SK-N-SH treated with all-trans-retinoic acid at 6 μM for 48 hours (cell line): ENCODE data around the gene OSBPL3.

Source experiments
- ATAC-seq: fragments of 200-7000 bp; cut with Tn5 transposase; 3 replicates; pipeline ENCODE4 v1.9.1; 2020; ENCODE audit warnings: mild to moderate bottlenecking, moderate library complexity
- ARNTL ChIP-seq: fragments of 450-650 bp; formaldehyde crosslinking; IDR thresholded peaks from 2 replicates; pipeline ENCODE4 v1.5.0; 2020; ENCODE audit warnings: low read depth, mild to moderate bottlenecking, moderate library complexity, borderline replicate concordance
- CREB5 ChIP-seq: fragments of 250-450 bp; sonication (Bioruptor Pico); IDR thresholded peaks from 2 replicates; pipeline ENCODE4 v1.5.1; 2020; ENCODE audit warnings: low read depth, mild to moderate bottlenecking, moderate library complexity
- CSDC2 ChIP-seq: fragments of 250-450 bp; sonication (Bioruptor Pico); IDR thresholded peaks from 2 replicates; pipeline ENCODE4 v1.5.0; 2020; ENCODE audit warnings: mild to moderate bottlenecking, moderate library complexity
- CSRNP3 ChIP-seq: fragments of 250-450 bp; sonication (Bioruptor Pico); IDR thresholded peaks from 2 replicates; pipeline ENCODE4 v1.5.1; 2021; ENCODE audit warnings: mild to moderate bottlenecking, moderate library complexity
- ESRRG ChIP-seq: fragments of 250-450 bp; sonication (Bioruptor Pico); IDR thresholded peaks from 2 replicates; pipeline ENCODE4 v1.6.1; 2021; ENCODE audit warnings: mild to moderate bottlenecking
- GLIS3 ChIP-seq: fragments of 250-450 bp; sonication (Bioruptor Pico); IDR thresholded peaks from 2 replicates; pipeline ENCODE4 v1.5.0; 2020; ENCODE audit warnings: mild to moderate bottlenecking, moderate library complexity
- ISL1 ChIP-seq: fragments of 250-450 bp; sonication (Bioruptor Pico); IDR thresholded peaks from 2 replicates; pipeline ENCODE4 v2.1.2; 2022; ENCODE audit warnings: mild to moderate bottlenecking, moderate library complexity
- OSR1 ChIP-seq: fragments of 250-450 bp; sonication (Bioruptor Pico); IDR thresholded peaks from 2 replicates; pipeline ENCODE4 v1.8.0; 2022; ENCODE audit warnings: moderate library complexity, mild to moderate bottlenecking, inconsistent platforms
- PATZ1 ChIP-seq: fragments of 250-450 bp; sonication (Bioruptor Pico); IDR thresholded peaks from 2 replicates; pipeline ENCODE4 v1.8.0; 2020; ENCODE audit warnings: mild to moderate bottlenecking, moderate library complexity, borderline replicate concordance
- POU6F1 ChIP-seq: fragments of 250-450 bp; sonication (Bioruptor Pico); IDR thresholded peaks from 2 replicates; pipeline ENCODE4 v1.8.0; 2021; ENCODE audit warnings: low read depth, mild to moderate bottlenecking, moderate library complexity, borderline replicate concordance
- PPARA ChIP-seq: fragments of 250-450 bp; sonication (Bioruptor Pico); IDR thresholded peaks from 2 replicates; pipeline ENCODE4 v1.5.0; 2020; ENCODE audit warnings: mild to moderate bottlenecking, borderline replicate concordance
- SNAI2 ChIP-seq: fragments of 250-450 bp; sonication (Bioruptor Pico); IDR thresholded peaks from 2 replicates; pipeline ENCODE4 v1.5.0; 2020; ENCODE audit warnings: mild to moderate bottlenecking, moderate library complexity
- TCF4 ChIP-seq: fragments of 250-450 bp; sonication (Bioruptor Pico); IDR thresholded peaks from 2 replicates; pipeline ENCODE4 v1.8.0; 2021; ENCODE audit warnings: mild to moderate bottlenecking, moderate library complexity, borderline replicate concordance
- TOX ChIP-seq: fragments of 250-450 bp; sonication (Bioruptor Pico); IDR thresholded peaks from 2 replicates; pipeline ENCODE4 v1.8.0; 2021; ENCODE audit warnings: mild to moderate bottlenecking, moderate library complexity, borderline replicate concordance
- TSHZ2 ChIP-seq: fragments of 250-450 bp; sonication (Bioruptor Pico); IDR thresholded peaks from 2 replicates; pipeline ENCODE4 v1.5.0; 2020; ENCODE audit warnings: mild to moderate bottlenecking, moderate library complexity
- ZC3H10 ChIP-seq: fragments of 250-450 bp; sonication (Bioruptor Pico); IDR thresholded peaks from 2 replicates; pipeline ENCODE4 v1.5.1; 2021; ENCODE audit warnings: mild to moderate bottlenecking, moderate library complexity
- ZFP3 ChIP-seq: fragments of 250-450 bp; sonication (Bioruptor Pico); IDR thresholded peaks from 2 replicates; pipeline ENCODE4 v1.5.0; 2020; ENCODE audit warnings: mild to moderate bottlenecking, moderate library complexity
- ZFP30 ChIP-seq: fragments of 450-650 bp; formaldehyde crosslinking; IDR thresholded peaks from 2 replicates; pipeline ENCODE4 v1.5.0; 2022; ENCODE audit warnings: mild to moderate bottlenecking, moderate library complexity
- ZNF565 ChIP-seq: fragments of 450-650 bp; formaldehyde crosslinking; conservative IDR thresholded peaks from 2 replicates; pipeline ENCODE4 v1.5.0; 2020; ENCODE audit warnings: low read depth, mild to moderate bottlenecking, moderate library complexity
- ZNF70 ChIP-seq: fragments of 450-650 bp; formaldehyde crosslinking; IDR thresholded peaks from 2 replicates; pipeline ENCODE4 v1.5.0; 2020; ENCODE audit warnings: mild to moderate bottlenecking, moderate library complexity
- ZNF8 ChIP-seq: fragments of 450-650 bp; formaldehyde crosslinking; IDR thresholded peaks from 2 replicates; pipeline ENCODE4 v1.5.0; 2020; ENCODE audit warnings: mild to moderate bottlenecking, moderate library complexity

OSBPL3 gene

GRCh38 chr7:24834128-24834798, 145.7 kb downstream of the OSBPL3 start:
- no peak for TF ChIP-seq ESRRG (CRISPR knock-in tag)
- no peak for TF ChIP-seq ARNTL (CRISPR knock-in tag)
- TF ChIP-seq PPARA (CRISPR knock-in tag): no peak
- no peak for TF ChIP-seq ZNF8
- no peak for TF ChIP-seq TSHZ2
- no peak for TF ChIP-seq ZC3H10 (CRISPR knock-in tag)
- TF ChIP-seq SNAI2: no peak
- TF ChIP-seq PATZ1 (CRISPR knock-in tag): no peak
- TF ChIP-seq TOX (CRISPR knock-in tag): no peak
- TF ChIP-seq ISL1: no peak
- no peak for TF ChIP-seq TCF4 (CRISPR knock-in tag)
- no peak for TF ChIP-seq OSR1 (CRISPR knock-in tag)
- no peak for ATAC-seq

GRCh38 chr7:24833549-24833948, 146.4 kb downstream of the OSBPL3 start:
- ATAC-seq: no peak
- TF ChIP-seq ZNF70 (CRISPR knock-in tag) (no peak), GLIS3 (CRISPR knock-in tag) (no peak), CSRNP3 (CRISPR knock-in tag) (no peak), ZFP30 (CRISPR knock-in tag) (no peak), TOX (CRISPR knock-in tag) (no peak), ZNF8 (no peak), ZNF565 (CRISPR knock-in tag) (no peak), CSDC2 (no peak), POU6F1 (no peak), OSR1 (CRISPR knock-in tag) (no peak), CREB5 (CRISPR knock-in tag) (no peak), SNAI2 (no peak)

- TF ChIP-seq PPARA (CRISPR knock-in tag): no peak
- 0 out of 2 replicates have a peak, but pooled peaks have one; percentile 68 for TF ChIP-seq TOX (CRISPR knock-in tag)
- no peak for TF ChIP-seq ZFP3 (CRISPR knock-in tag)
- TF ChIP-seq POU6F1: no peak
- no peak for TF ChIP-seq PATZ1 (CRISPR knock-in tag)
- TF ChIP-seq, all 23 proteins: peak for 1
- ATAC-seq: peak; percentile 10; the same call in 1 of the 3 replicates
Measured at GRCh38 chr7:24831240-24831639, 148.7 kb downstream of the OSBPL3 start.
